Effector CD4-positive, alpha-beta T cell (primary cell): ENCODE measurements around the gene SRP68.

Experiments
- DNase-seq: peaks from one replicate; pipeline ENCODE4 v3.0.0-alpha.2; 2020

The SRP68 gene

GRCh38 chr17:75996665-75997590 lies 75.4 kb downstream of the SRP68 start:
- no peak for DNase-seq

DNA sequence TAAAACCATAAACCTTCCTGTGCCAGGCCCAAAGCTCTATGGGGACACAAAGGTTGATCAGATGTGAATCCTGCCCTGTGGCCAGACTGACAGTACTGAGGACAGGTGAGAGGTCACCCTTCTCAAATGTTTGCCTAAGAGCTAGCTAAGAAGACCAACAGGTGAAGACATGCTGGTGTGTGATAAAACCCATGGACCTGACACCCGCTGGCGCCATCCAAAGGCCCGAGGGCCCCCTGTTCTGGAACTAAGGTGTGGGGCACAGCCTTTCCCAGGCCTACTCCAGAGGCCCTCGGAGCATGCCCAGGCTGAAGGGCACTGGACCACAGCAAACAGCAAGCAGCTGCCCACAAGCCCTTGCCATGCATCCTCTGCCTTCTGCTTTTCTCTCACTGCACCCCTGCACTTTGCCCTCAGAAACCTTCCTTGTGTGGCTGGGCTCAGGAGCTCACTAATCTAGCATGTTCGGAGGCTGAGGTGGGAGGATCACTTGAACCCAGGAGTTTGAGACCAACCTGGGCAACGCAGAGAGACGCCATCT lies 76.9 kb downstream of the SRP68 start:
- DNase-seq = no peak

DNA sequence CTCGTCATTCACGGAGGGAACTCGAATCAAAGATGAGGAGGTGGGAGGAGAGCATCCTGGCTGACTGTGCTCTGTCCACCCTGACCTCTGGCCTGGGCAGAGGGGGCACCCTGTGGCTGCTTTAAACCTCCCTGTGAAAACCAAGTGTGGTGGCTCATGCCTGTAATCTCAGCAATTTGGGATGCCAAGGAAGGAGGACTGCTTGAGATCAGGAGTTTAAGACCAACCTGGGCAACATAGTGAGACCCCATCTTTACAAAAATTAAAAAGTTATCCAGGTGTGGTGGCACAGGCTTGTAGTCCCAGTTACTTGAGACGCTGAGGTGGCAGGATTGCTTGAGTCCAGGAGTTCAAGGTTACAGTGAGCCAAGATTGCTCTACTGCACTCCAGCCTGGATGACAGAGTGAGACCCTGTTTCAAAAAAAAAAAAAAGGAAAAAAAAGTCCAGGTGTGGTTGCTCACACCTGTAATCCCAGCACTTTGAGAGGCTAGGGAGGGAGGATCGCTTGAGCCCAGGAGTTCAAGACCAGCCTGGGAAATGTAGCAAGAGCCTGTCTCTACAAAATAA lies 77.4 kb downstream of the SRP68 start:
- no peak for DNase-seq

GRCh38 chr17:75991396-75991795 lies 80.9 kb downstream of the SRP68 start:
- DNase-seq = no peak
